ENCODE measurements around the gene RAB3IL1.

The RAB3IL1 gene

GRCh38 chr11:61854206-61854895 is 63.0 kb downstream of the RAB3IL1 start:
- no peaks in the 10 kb centered on the region for H3K36me3 Mint-ChIP-seq (ENCODE audit: insufficient read depth)
- H3K4me1 Mint-ChIP-seq: no peaks in the 10 kb centered on the region
- DNase-seq (ENCODE audit: low spot score in 2 of 2): no peak
- ATAC-seq (replicated peaks; ENCODE audit: extremely low read depth, poor library complexity, severe bottlenecking): no peak
- H3K4me3 Mint-ChIP-seq: no peak overlapping the region
- H3K9me3 Mint-ChIP-seq: no peaks in the 10 kb centered on the region
- no peaks in the 10 kb centered on the region for H3K27me3 Mint-ChIP-seq
- no peak overlapping the region for H3K27ac Mint-ChIP-seq (ENCODE audit: low read depth)

- H3K9me3 Mint-ChIP-seq: no peaks in the 10 kb centered on the region
- no peaks in the 10 kb centered on the region for H3K36me3 Mint-ChIP-seq (ENCODE audit: insufficient read depth)
- ATAC-seq (replicated peaks; ENCODE audit: extremely low read depth, poor library complexity, severe bottlenecking) (no peak), DNase-seq (ENCODE audit: low spot score in 2 of 2) (no peak)
- no peak overlapping the region for H3K4me3 Mint-ChIP-seq
- no peaks in the 10 kb centered on the region for H3K4me1 Mint-ChIP-seq
- no peak overlapping the region for H3K27ac Mint-ChIP-seq (ENCODE audit: low read depth)
- H3K27me3 Mint-ChIP-seq: no peaks in the 10 kb centered on the region
Observed at GRCh38 chr11:61853698-61854169, 63.6 kb downstream of the RAB3IL1 start.

GRCh38 chr11:61851900-61852295 is 65.5 kb downstream of the RAB3IL1 start:
- Mint-ChIP-seq H3K36me3 (ENCODE audit: insufficient read depth) (no peaks in the 10 kb centered on the region), H3K27ac (ENCODE audit: low read depth) (no peak overlapping the region), H3K9me3 (no peaks in the 10 kb centered on the region), H3K4me3 (no peak overlapping the region), H3K4me1 (no peaks in the 10 kb centered on the region), H3K27me3 (no peaks in the 10 kb centered on the region)
- DNase-seq (ENCODE audit: low spot score in 2 of 2) (no peak), ATAC-seq (replicated peaks; ENCODE audit: extremely low read depth, poor library complexity, severe bottlenecking) (no peak)

- Mint-ChIP-seq H3K4me3 (no peak overlapping the region), H3K9me3 (no peaks in the 10 kb centered on the region), H3K27ac (ENCODE audit: low read depth) (no peak overlapping the region), H3K4me1 (no peaks in the 10 kb centered on the region), H3K36me3 (ENCODE audit: insufficient read depth) (peaks cover under 1% of the 10 kb centered on the region), H3K27me3 (no peaks in the 10 kb centered on the region)
- ATAC-seq (replicated peaks; ENCODE audit: extremely low read depth, poor library complexity, severe bottlenecking) (no peak), DNase-seq (ENCODE audit: low spot score in 2 of 2) (no peak)
Observed at GRCh38 chr11:61851113-61851899, 66.1 kb downstream of the RAB3IL1 start.

GRCh38 chr11:61850687-61851086 is 66.7 kb downstream of the RAB3IL1 start:
- ATAC-seq (replicated peaks; ENCODE audit: extremely low read depth, poor library complexity, severe bottlenecking): no peak
- H3K36me3 Mint-ChIP-seq (ENCODE audit: insufficient read depth): peaks cover 4% of the 10 kb centered on the region

GRCh38 chr11:61848631-61849030 is 68.7 kb downstream of the RAB3IL1 start:
- Mint-ChIP-seq H3K36me3 (ENCODE audit: insufficient read depth) (peaks cover 8% of the 10 kb centered on the region), H3K27ac (ENCODE audit: low read depth) (no peak overlapping the region), H3K27me3 (no peaks in the 10 kb centered on the region), H3K9me3 (no peaks in the 10 kb centered on the region), H3K4me3 (no peak overlapping the region), H3K4me1 (no peaks in the 10 kb centered on the region)
- ATAC-seq (replicated peaks; ENCODE audit: extremely low read depth, poor library complexity, severe bottlenecking) (no peak), DNase-seq (ENCODE audit: low spot score in 2 of 2) (no peak)

More at GRCh38 chr11:61850687-61851086, 66.7 kb downstream of the RAB3IL1 start:
- DNase-seq (ENCODE audit: low spot score in 2 of 2): no peak
- H3K4me1 Mint-ChIP-seq: no peaks in the 10 kb centered on the region
- no peak overlapping the region for H3K4me3 Mint-ChIP-seq
- no peaks in the 10 kb centered on the region for H3K27me3 Mint-ChIP-seq
- no peaks in the 10 kb centered on the region for H3K9me3 Mint-ChIP-seq
- H3K27ac Mint-ChIP-seq (ENCODE audit: low read depth): no peak overlapping the region

- Mint-ChIP-seq H3K4me3 (no peak overlapping the region), H3K27me3 (no peaks in the 10 kb centered on the region), H3K27ac (ENCODE audit: low read depth) (no peak overlapping the region), H3K9me3 (no peaks in the 10 kb centered on the region), H3K36me3 (ENCODE audit: insufficient read depth) (peaks cover 8% of the 10 kb centered on the region), H3K4me1 (no peaks in the 10 kb centered on the region)
- no peak for ATAC-seq (replicated peaks; ENCODE audit: extremely low read depth, poor library complexity, severe bottlenecking)
- DNase-seq (ENCODE audit: low spot score in 2 of 2): no peak
Observed at GRCh38 chr11:61847914-61848581, 69.3 kb downstream of the RAB3IL1 start.
